Heart left ventricle (tissue), 16 donors: ENCODE measurements around the gene USP27X. TPM values are rescaled to one million over a fixed set of nuclear protein-coding genes. Genes with fewer than 3 reads are reported as not detected.

Experiments used
- ATAC-seq, 4 donors: fragments of 200-7000 bp; cut with Tn5 transposase; one replicate each; pipeline ENCODE4 v1.9.1; 2020 to 2022; ENCODE audit warnings: moderate library complexity in 4 of 4, mild to moderate bottlenecking in 3 of 4, moderate number of reproducible peaks in 1 of 4
- DNase-seq, 5 donors: peaks; one replicate each; pipeline ENCODE4 v3.0.0-alpha.2; 2020
- H3K27ac ChIP-seq, 12 donors: fragments of 200-600 bp; sonication (generic) in 4 of 12; one replicate each; pipeline versions ENCODE4 v1.5.0 to v1.8.0; 2016 to 2022; ENCODE audit warnings: mild to moderate bottlenecking in 2 of 12
- H3K27me3 ChIP-seq, 9 donors: fragments of 200-600 bp; sonication (generic) in 2 of 9; one replicate each; pipeline versions ENCODE4 v1.5.1 to v1.8.0; 2016 to 2022; ENCODE audit warnings: mild to moderate bottlenecking in 3 of 9
- H3K36me3 ChIP-seq, 9 donors: fragments of 200-600 bp; sonication (generic) in 2 of 9; one replicate each; pipeline versions ENCODE4 v1.5.0 to v1.8.0; 2018 to 2022; ENCODE audit warnings: mild to moderate bottlenecking in 2 of 9
- H3K4me1 ChIP-seq, 12 donors: fragments of 200-600 bp; sonication (generic) in 4 of 12; one replicate each; pipeline versions ENCODE4 v1.5.0 to v1.8.0; 2016 to 2022; ENCODE audit warnings: mild to moderate bottlenecking in 3 of 12
- H3K4me3 ChIP-seq, 12 donors: fragments of 200-600 bp; sonication (generic) in 4 of 12; one replicate each; pipeline versions ENCODE4 v1.5.0 to v1.8.0; 2017 to 2022; ENCODE audit warnings: mild to moderate bottlenecking in 9 of 12, moderate library complexity in 4 of 12
- H3K9me3 ChIP-seq, 12 donors: fragments of 200-600 bp; sonication (generic) in 4 of 12; one replicate each; pipeline versions ENCODE4 v1.5.0 to v1.8.0; 2016 to 2022; ENCODE audit warnings: mild to moderate bottlenecking in 1 of 12
- POLR2A ChIP-seq, 2 donors: fragments of 450-650 bp; IDR thresholded peaks; one replicate each; pipeline ENCODE4 v1.6.1; 2017; ENCODE audit warnings: antibody characterized with exemption in 2 of 2, mild to moderate bottlenecking in 2 of 2, moderate library complexity in 2 of 2
- WGBS, 4 donors: extraction: QIAGEN DNeasy Blood & Tissue Kit in 2 of 4; methylation state at CpG; one replicate each; pipeline versions ENCODE4 v1.1.5 to v1.1.7; 2013 to 2018; 5-methylcytosine and 5-hydroxymethylcytosine counted together
- intact Hi-C, 10 donors: fragments of 100-400 bp; cut with DNase I; formaldehyde crosslinking; loops; one replicate each; pipeline versions ENCODE4 v1.11.1 to v1.14.2; 2022
- polyA plus RNA-seq, 2 donors: library from polyadenylated mRNA; stranded (reverse); fragments of 200-250 nt; gene quantifications; one replicate each; pipeline ENCODE4 v1.2.3, GENCODE V29; 2013
- total RNA-seq, 9 donors: library from RNA; depleted of rRNA in 2 of 9; stranded (reverse); fragments of >200 nt in 2 of 9; fragmentation: NEBNext Ultra II Directional in 3 of 9; extraction: Animal tissue kit (Norgen Biotek cat#: 25700) in 3 of 9; gene quantifications; one replicate each; pipeline versions ENCODE4 v1.1.0 to v1.2.4, GENCODE V29; 2016 to 2023
- TF ChIP-seq, protein P1 (sequence below), 12 donors: fragments of 200-600 bp; sonication (generic) in 4 of 12; IDR thresholded peaks; one replicate each; pipeline versions ENCODE4 v1.5.0 to v1.8.0; 2018 to 2022; ENCODE audit warnings: antibody characterized with exemption in 12 of 12, mild to moderate bottlenecking in 5 of 12
- donor health status: ischemic (EF 13 %, LVEDD 7.1; RV severe dilation, severe dysfunction).
- donor health status: healthy with polysubstance abuse.
- donor health status: DM: no; HTN: yes; CAD: no.
- donor health status: DM: no; HTN: no; CAD: no.
- donor health status: ischemic (EF 25% LVEDD 6.9; RV normal size, moderate dysfunction).
- donor health status: ischemic (EF 25% LVEDD 5.7; RV mildly dilated, moderate dysfunction).
- donor health status: healthy.
- donor health status: DM: yes; HTN: yes; CAD: no.
- donor health status: ischemic (EF 35%, LVEDD 5.7; RV mildly dilated, moderate dysfunction).
- donor health status: nonischemic (EF 11% LVEDD 7.7; RV severe dilation, severe dysfunction).
- donor health status: DM: yes; HTN: yes; CAD: no.
- donor health status: PGD.
- donor health status: ischemic (EF 29% LVEDD 5.4; RV normal size, mild dysfunction).
- donor health status: nonischemic (EF 23%, LVEDD 6.1; RV moderate dilation, normal function).

The USP27X gene
- total and polyA plus RNA-seq, 11 donors = 0.67 to 4.3 (median 2.2) TPM

DNA sequence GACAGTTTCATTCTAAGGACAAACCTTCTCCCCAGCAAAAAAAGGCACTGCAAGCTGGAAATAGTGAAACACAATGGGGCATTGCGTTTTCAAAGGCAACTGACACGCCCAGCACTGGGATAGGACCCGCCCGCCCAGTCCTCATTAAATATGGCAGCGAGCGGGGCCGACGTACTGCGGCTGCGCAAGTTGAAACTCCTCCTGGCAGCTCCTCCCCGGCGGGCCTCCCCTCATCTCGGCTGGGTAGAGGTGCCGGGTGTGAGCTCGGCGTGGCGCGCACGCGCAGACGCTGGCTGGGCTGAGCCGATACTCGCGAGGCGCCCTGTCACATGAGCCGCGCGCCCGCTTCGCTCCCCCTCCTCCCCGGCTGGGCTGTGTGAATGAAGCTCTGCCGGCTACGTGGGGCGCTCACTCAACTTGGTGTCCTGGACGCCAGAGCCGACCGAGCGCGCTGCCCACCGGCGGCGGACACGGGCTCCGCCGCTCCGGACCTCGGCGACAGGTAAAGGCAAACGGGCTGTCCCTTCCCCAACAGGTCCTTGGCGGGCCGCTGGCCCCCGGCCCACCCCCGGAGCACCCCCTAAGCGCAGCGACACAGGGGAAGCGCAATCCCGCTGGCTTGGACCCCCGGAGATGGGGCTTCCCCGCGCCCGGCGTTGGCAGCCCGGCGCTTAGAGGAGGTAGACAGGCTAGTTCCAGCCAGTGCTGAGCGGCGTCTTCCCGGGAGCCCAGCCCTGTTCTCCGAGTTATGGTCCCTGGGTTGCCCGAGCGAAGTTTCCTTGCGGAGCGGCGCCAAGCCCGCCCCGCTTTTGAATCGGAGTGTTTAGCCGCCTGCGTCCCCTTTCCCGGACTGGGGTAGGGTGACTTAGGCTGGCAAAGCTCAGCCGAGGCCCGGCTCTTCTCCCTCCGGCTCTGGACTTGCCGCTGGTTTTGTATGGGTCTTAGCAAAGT, 43.3 kb downstream of the USP27X start, which contains the start of gene CLCN5:
TSS of gene CLCN5 (plus strand) at position 306 of the 951 bp plus-strand sequence. CDS start 2,703 bp downstream, outside the sequence.
- H3K27me3 ChIP-seq = peaks cover 0 to 8% (median 0%) of the 10 kb centered on the region in 9 donors
- no peaks in the 10 kb centered on the region for H3K9me3 ChIP-seq
- intact Hi-C loops = loop anchor here in 3 of 10 donors (5.0 to 10.0 kb wide), 3 partner anchors 40 to 728 kb away; no protein-coding TSS in a partner anchor
- H3K27ac ChIP-seq = peak within 1 kb of the TSS in 11 of 12 donors; percentile 40 to 82 (median 74)
- peaks cover 0 to 11% (median 0%) of the 10 kb centered on the region in 12 donors for H3K4me1 ChIP-seq
- WGBS, 4 donors = 0 to 36% (median 18%) methylated on average over 39 to 83 of the region's 83 CpGs
- H3K4me3 ChIP-seq = peak within 1 kb of the TSS; percentile 20 to 91 (median 75)
- DNase-seq (peak; percentile 93 to 98 (median 96)), ATAC-seq (peak; percentile 97 to 100 (median 98))
- no peaks in the 10 kb centered on the region for H3K36me3 ChIP-seq
- TF ChIP-seq, protein P1, sequence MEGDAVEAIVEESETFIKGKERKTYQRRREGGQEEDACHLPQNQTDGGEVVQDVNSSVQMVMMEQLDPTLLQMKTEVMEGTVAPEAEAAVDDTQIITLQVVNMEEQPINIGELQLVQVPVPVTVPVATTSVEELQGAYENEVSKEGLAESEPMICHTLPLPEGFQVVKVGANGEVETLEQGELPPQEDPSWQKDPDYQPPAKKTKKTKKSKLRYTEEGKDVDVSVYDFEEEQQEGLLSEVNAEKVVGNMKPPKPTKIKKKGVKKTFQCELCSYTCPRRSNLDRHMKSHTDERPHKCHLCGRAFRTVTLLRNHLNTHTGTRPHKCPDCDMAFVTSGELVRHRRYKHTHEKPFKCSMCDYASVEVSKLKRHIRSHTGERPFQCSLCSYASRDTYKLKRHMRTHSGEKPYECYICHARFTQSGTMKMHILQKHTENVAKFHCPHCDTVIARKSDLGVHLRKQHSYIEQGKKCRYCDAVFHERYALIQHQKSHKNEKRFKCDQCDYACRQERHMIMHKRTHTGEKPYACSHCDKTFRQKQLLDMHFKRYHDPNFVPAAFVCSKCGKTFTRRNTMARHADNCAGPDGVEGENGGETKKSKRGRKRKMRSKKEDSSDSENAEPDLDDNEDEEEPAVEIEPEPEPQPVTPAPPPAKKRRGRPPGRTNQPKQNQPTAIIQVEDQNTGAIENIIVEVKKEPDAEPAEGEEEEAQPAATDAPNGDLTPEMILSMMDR (IDR thresholded peaks at IDR 0.05) = no peak
- TF ChIP-seq POLR2A (IDR thresholded peaks at IDR 0.05) = peak in 1 of 2 donors; percentile 49

DNA sequence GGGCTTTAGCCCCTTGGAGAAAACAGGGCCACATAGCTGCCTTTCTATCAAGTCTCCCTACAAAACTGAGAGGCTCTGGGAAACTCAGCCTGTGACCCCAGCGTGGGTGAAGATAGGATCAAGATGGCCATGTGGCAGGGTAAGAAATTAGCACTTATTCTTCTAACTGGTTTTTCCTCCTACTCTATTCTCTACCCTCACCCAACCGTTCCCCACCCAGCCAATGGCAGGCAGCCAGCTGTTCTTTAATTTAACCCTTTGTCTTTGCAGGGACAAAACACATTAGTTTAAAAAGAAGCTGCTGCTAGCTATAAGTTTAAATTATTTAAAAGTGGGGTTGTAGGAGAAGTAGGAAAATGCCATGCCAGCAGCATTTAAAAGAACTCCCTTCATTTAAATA, 45.9 kb downstream of the USP27X start:
- intact Hi-C loops = loop anchor here in 1 of 10 donors (10.0 kb wide), 1 partner anchor 730 kb away; no protein-coding TSS in a partner anchor
- H3K4me3 ChIP-seq = no peak overlapping the region
- WGBS, 4 donors = 33 to 54% (median 50%) methylated on average over 2 of the region's 2 CpGs

DNA sequence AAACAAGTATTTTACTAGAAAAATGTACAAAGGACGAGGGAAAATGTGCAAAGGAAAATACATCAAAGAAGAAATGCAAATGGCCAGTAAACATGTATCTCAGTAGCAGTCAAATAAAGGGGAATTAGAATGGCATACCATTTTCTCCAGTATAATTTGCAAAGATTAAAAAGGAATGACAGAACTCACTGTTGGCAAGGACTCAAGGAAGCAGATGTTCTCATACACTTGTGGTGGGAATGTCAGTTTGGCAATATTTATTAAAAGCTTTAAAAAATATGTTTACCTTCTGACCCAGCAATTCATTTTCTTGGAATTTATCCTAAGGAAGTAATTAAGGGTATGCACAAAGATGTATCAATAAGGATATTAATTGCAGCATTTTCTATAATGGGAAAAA, 50.8 kb downstream of the USP27X start:
- TF ChIP-seq, protein P1 (IDR thresholded peaks at IDR 0.05) = no peak
- TF ChIP-seq POLR2A (IDR thresholded peaks at IDR 0.05) = no peak
- 34 to 74% (median 54%) methylated on average over 1 of the region's 1 CpG for WGBS, 4 donors
- intact Hi-C loops = no loop called here
- H3K4me3 ChIP-seq = no peak overlapping the region
- no peaks in the 10 kb centered on the region for H3K9me3 ChIP-seq
- ATAC-seq (no peak), DNase-seq (no peak)
- H3K27me3 ChIP-seq = peaks cover 0 to 2% (median 0%) of the 10 kb centered on the region in 9 donors
- H3K4me1 ChIP-seq = no peaks in the 10 kb centered on the region
- H3K27ac ChIP-seq = no peak overlapping the region
- H3K36me3 ChIP-seq = no peaks in the 10 kb centered on the region

More for the DNA sequence above, 45.9 kb downstream of the USP27X start:
- Histone ChIP-seq H3K9me3 (no peaks in the 10 kb centered on the region), H3K4me1 (peaks cover 0 to 6% (median 0%) of the 10 kb centered on the region in 12 donors), H3K36me3 (no peaks in the 10 kb centered on the region), H3K27me3 (peaks cover 0 to 8% (median 0%) of the 10 kb centered on the region in 9 donors), H3K27ac (no peak overlapping the region)
- TF ChIP-seq, protein P1 (IDR thresholded peaks at IDR 0.05) = no peak
- TF ChIP-seq POLR2A (IDR thresholded peaks at IDR 0.05) = no peak
- no peak for ATAC-seq
- DNase-seq = no peak

Other genes with a start within 250 kb of the USP27X start
- gene PAGE1, start 183.5 kb upstream of the USP27X start, total RNA-seq = not detected
- not detected for gene PAGE1, start 183.5 kb upstream of the USP27X start, polyA plus RNA-seq
- gene PAGE4, start 50.2 kb upstream of the USP27X start, total RNA-seq = not detected
- gene PAGE4, start 50.2 kb upstream of the USP27X start, polyA plus RNA-seq = not detected
- gene CLCN5, start 43.1 kb downstream of the USP27X start, total RNA-seq = 1 to 10 TPM; 1.3 to 6.0 (median 2.5) TPM
- gene CLCN5, start 43.1 kb downstream of the USP27X start, polyA plus RNA-seq = 1 to 10 TPM in 1 of 2 donors, under 1 TPM in 1; 0.65 to 4.8 TPM